HepG2 (cell line): ENCODE measurements around the gene DDX11. TPM values are rescaled to one million over a fixed set of nuclear protein-coding genes. Genes with fewer than 3 reads are reported as not detected.

Experiments used
- ATAC-seq: fragments of 200-7000 bp; cut with Tn5 transposase; 3 replicates; pipeline ENCODE4 v1.9.1; 2020; ENCODE audit warnings: mild to moderate bottlenecking, moderate library complexity
- BruUV-seq: library from RNA; stranded (reverse); fragments of 400-500 nt; replicated peaks from 2 replicates; lab custom pipeline; 2021; lab: Mats Ljungman, UMichigan
- CTCF ChIA-PET: fragments of 300-600 bp; formaldehyde crosslinking; extraction: SDS; loops from one replicate; lab custom pipeline; 2021; ENCODE audit warnings: low total read pairs, inconsistent platforms, low intra/inter-chr PET ratio; lab: Yijun Ruan, JAX
- POLR2A ChIA-PET: fragments of 350-600 bp; sonication (Branson Sonifier 250); formaldehyde crosslinking; loops from one replicate; lab custom pipeline; 2020; ENCODE audit warnings: antibody characterized with exemption, inconsistent platforms; lab: Yijun Ruan, JAX
- DNase-seq: peaks from one replicate; pipeline ENCODE4 v3.0.0-alpha.2; 2015; ENCODE audit warnings: low spot score
- FAIRE-seq: peaks from 3 replicates; lab custom pipeline; 2011; peaks lifted over from hg19 to GRCh38; lab: Jason Lieb, UNC
- H2AFZ ChIP-seq: one replicate; pipeline ENCODE4 v1.6.1; 2011; ENCODE audit warnings: low read length, inconsistent platforms
- H3K27ac ChIP-seq: fragments of 300-600 bp; 3 replicates; pipeline ENCODE4 v1.8.0; 2011; ENCODE audit warnings: mixed run types, mild to moderate bottlenecking, mixed read lengths, low read length, inconsistent platforms; ENCODE audit not compliant: insufficient read depth; ENCODE audit errors: extremely low read length
- H3K27me3 ChIP-seq, 2 experiments: fragments of 200-600 bp in 1 of 2; 2 replicates in 1 of 2; 3 replicates in 1 of 2; pipeline versions ENCODE4 v1.6.0 to v1.8.0; 2011; ENCODE audit warnings: low read length in 2 of 2, mild to moderate bottlenecking in 2 of 2, moderate library complexity in 2 of 2, inconsistent platforms in 1 of 2; ENCODE audit not compliant: insufficient read depth in 2 of 2, control insufficient read depth in 1 of 2
- H3K36me3 ChIP-seq, 2 experiments: fragments of 200-600 bp in 1 of 2; replicated peaks in 1 of 2; 2 replicates in 1 of 2; 3 replicates in 1 of 2; pipeline versions ENCODE4 v1.5.1 to v1.8.0; 2011; ENCODE audit warnings: low read length in 2 of 2, inconsistent platforms in 1 of 2; ENCODE audit not compliant: insufficient read depth in 2 of 2, control insufficient read depth in 1 of 2
- H3K4me1 ChIP-seq: 2 replicates; pipeline ENCODE4 v1.5.1; 2012; ENCODE audit warnings: low read length, inconsistent platforms; ENCODE audit not compliant: insufficient read depth
- H3K4me2 ChIP-seq: 2 replicates; pipeline ENCODE4 v1.6.0; 2011; ENCODE audit warnings: low read depth, low read length, inconsistent platforms
- H3K4me3 ChIP-seq, 3 experiments: fragments of 200-600 bp in 1 of 3; sonication (generic), shearing (Covaris generic) in 1 of 3; replicated peaks in 1 of 3; 2 replicates each; pipeline ENCODE4 v1.5.1; 2011 to 2016; ENCODE audit warnings: low read length in 3 of 3, inconsistent platforms in 2 of 3, low read depth in 2 of 3, mild to moderate bottlenecking in 2 of 3, control low read depth in 1 of 3, mixed read lengths in 1 of 3; ENCODE audit not compliant: insufficient read depth in 1 of 3
- H3K79me2 ChIP-seq: one replicate; pipeline ENCODE4 v1.6.1; 2011; ENCODE audit warnings: low read length, inconsistent platforms; ENCODE audit not compliant: insufficient read depth
- H3K9ac ChIP-seq: 2 replicates; pipeline ENCODE4 v1.6.0; 2011; ENCODE audit warnings: mild to moderate bottlenecking, low read depth, low read length, inconsistent platforms; ENCODE audit not compliant: insufficient read depth
- H3K9me3 ChIP-seq: 2 replicates; pipeline ENCODE4 v1.5.1; 2012; ENCODE audit warnings: mild to moderate bottlenecking, low read length
- H4K20me1 ChIP-seq: 2 replicates; pipeline ENCODE4 v1.6.0; 2011; ENCODE audit warnings: inconsistent platforms, mild to moderate bottlenecking, low read length, moderate library complexity; ENCODE audit not compliant: insufficient read depth
- FLYWCH1 ChIP-seq: sonication (generic); formaldehyde crosslinking; IDR thresholded peaks from 2 replicates; pipeline ENCODE4 v1.8.1; 2023; ENCODE audit warnings: mild to moderate bottlenecking, missing genetic modification reagents
- HOXD1 ChIP-seq: sonication (generic); formaldehyde crosslinking; IDR thresholded peaks from 2 replicates; pipeline ENCODE4 v1.5.0; 2020; ENCODE audit warnings: missing genetic modification reagents
- JUNB ChIP-seq: sonication (generic); formaldehyde crosslinking; IDR thresholded peaks from 2 replicates; pipeline ENCODE4 v1.8.0; 2022; ENCODE audit warnings: missing genetic modification reagents, mild to moderate bottlenecking, borderline replicate concordance
- PCBP2 ChIP-seq: fragments of 200-400 bp; formaldehyde crosslinking; optimal IDR thresholded peaks from 2 replicates; pipeline ENCODE3; 2018; ENCODE audit warnings: low read length, low read depth; ENCODE audit not compliant: poor library complexity, severe bottlenecking
- POGZ ChIP-seq: sonication (generic); formaldehyde crosslinking; IDR thresholded peaks from 2 replicates; pipeline ENCODE4 v1.4.0; 2020; ENCODE audit warnings: mild to moderate bottlenecking, missing genetic modification reagents
- STAG1 ChIP-seq: sonication (generic); formaldehyde crosslinking; IDR thresholded peaks from 2 replicates; pipeline ENCODE4 v1.4.0; 2020; ENCODE audit warnings: missing genetic modification reagents
- TCF12 ChIP-seq, 2 experiments: fragments of 450-650 bp in 1 of 2; sonication (generic) in 1 of 2; formaldehyde crosslinking in 1 of 2; IDR thresholded peaks; 2 replicates each; pipeline versions ENCODE4 v1.6.1 to v1.8.0; 2017 to 2022; ENCODE audit warnings: antibody characterized with exemption in 1 of 2, mild to moderate bottlenecking in 1 of 2, missing genetic modification reagents in 1 of 2, moderate library complexity in 1 of 2
- ZFP62 ChIP-seq: sonication (generic); formaldehyde crosslinking; IDR thresholded peaks from 2 replicates; pipeline ENCODE4 v1.4.0; 2020; ENCODE audit warnings: missing genetic modification reagents
- ZNF264 ChIP-seq: sonication (generic); formaldehyde crosslinking; IDR thresholded peaks from 2 replicates; pipeline ENCODE4 v1.4.0; 2020; ENCODE audit warnings: missing genetic modification reagents
- ZNF382 ChIP-seq: sonication (generic); formaldehyde crosslinking; IDR thresholded peaks from 2 replicates; pipeline ENCODE4 v1.5.0; 2020; ENCODE audit warnings: missing genetic modification reagents, mild to moderate bottlenecking, borderline replicate concordance
- WGBS: methylation state at CpG from one replicate; pipeline ENCODE4 v1.1.6; 2017; ENCODE audit warnings: low lambda C conversion rate; 5-methylcytosine and 5-hydroxymethylcytosine counted together
- in situ Hi-C: cut with HindIII; loops from 2 replicates; pipeline ENCODE4 v1.10.0; 2017; ENCODE audit warnings: low pct_unique_long_range_greater_than_20kb; ENCODE audit not compliant: extremely low pct_ligation_motif_present
- intact Hi-C: fragments of 100-400 bp; cut with micrococcal nuclease; formaldehyde crosslinking; loops from one replicate; pipeline ENCODE4 v1.10.0; 2022; ENCODE audit not compliant: unreplicated experiment
- polyA plus RNA-seq, 8 experiments: library from polyadenylated mRNA; depleted of rRNA in 3 of 8; stranded (reverse) in 7 of 8; unstranded in 1 of 8; fragments of >200 nt; fragmentation: Illumina TruSeq in 4 of 8; extraction: Trizol in 4 of 8; gene quantifications; 2 replicates each; pipeline versions ENCODE4 v1.2.1 to v1.2.3, GENCODE V29; 2011 to 2016; ENCODE audit warnings: low read depth in 4 of 8, missing spikeins in 1 of 8, mixed read lengths in 1 of 8; ENCODE audit not compliant: insufficient read depth in 1 of 8
- total RNA-seq, 5 experiments: library from RNA; depleted of rRNA; stranded (reverse); fragments of >200 nt; fragmentation: Illumina TruSeq; extraction: Trizol; gene quantifications; 2 replicates each; pipeline ENCODE4 v1.2.3, GENCODE V29; 2016; ENCODE audit warnings: low read depth in 1 of 5
- TF ChIP-seq, protein P1 (sequence below): sonication (generic); formaldehyde crosslinking; IDR thresholded peaks from 2 replicates; pipeline ENCODE4 v1.5.0; 2020; ENCODE audit warnings: missing genetic modification reagents
- TF ChIP-seq, protein P2 (sequence below): sonication (generic); formaldehyde crosslinking; IDR thresholded peaks from 2 replicates; pipeline ENCODE4 v1.8.1; 2022; ENCODE audit warnings: mild to moderate bottlenecking, missing genetic modification reagents
- TF ChIP-seq, protein P3 (sequence below): sonication (generic); formaldehyde crosslinking; IDR thresholded peaks from 2 replicates; pipeline ENCODE4 v1.9.0; 2022; ENCODE audit warnings: low read depth, missing genetic modification reagents
- TF ChIP-seq, protein P4 (sequence below): sonication (generic); formaldehyde crosslinking; IDR thresholded peaks from 2 replicates; pipeline ENCODE4 v1.4.0; 2020; ENCODE audit warnings: missing genetic modification reagents
- TF ChIP-seq, protein P5 (sequence below): sonication (generic); formaldehyde crosslinking; IDR thresholded peaks from 2 replicates; pipeline ENCODE4 v1.5.1; 2020; ENCODE audit warnings: mild to moderate bottlenecking, missing genetic modification reagents

DDX11 gene
- total and polyA plus RNA-seq, 2 of the 13 experiments (the other 11 are each of a cell fraction or from before 2014, with no cell fraction given) = 23.9 to 40.8 TPM

DNA sequence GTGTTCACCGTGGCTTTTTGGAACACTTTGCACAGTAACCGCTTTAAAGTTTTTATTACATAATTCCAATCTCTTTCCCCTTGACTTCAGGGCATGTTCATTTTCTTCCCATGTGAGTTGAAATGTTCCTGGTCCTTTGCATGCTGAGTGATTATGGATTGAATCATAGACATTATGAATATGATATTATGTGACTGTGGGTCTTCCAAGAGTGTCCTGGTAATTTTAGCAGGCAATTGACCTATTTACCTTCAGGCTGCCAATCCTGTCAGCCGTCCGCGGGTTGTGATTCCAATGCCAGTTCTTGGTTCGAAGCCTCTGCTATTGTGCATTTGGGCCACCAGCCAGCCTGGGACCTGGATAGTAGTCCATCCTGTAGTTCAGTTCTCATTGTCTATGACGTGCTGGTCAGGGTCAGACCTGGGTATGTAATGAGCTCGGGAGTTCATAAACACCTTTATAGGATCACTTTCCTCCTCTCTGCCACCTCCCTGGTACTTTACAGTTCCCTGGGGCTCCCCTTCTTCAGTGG lies 32.6 kb upstream of the DDX11 start:
- TF ChIP-seq FLYWCH1 (CRISPR knock-in tag) (no peak), TCF12 (IDR thresholded peaks at IDR 0.05) (no peak), TCF12 (CRISPR knock-in tag; IDR thresholded peaks at IDR 0.05) (no peak), POGZ (CRISPR knock-in tag) (no peak), STAG1 (no peak), ZNF382 (no peak), ZFP62 (CRISPR knock-in tag) (no peak), PCBP2 (no peak), ZNF264 (CRISPR knock-in tag) (no peak), JUNB (CRISPR knock-in tag) (no peak), HOXD1 (CRISPR knock-in tag) (no peak)
- TF ChIP-seq, protein P1, sequence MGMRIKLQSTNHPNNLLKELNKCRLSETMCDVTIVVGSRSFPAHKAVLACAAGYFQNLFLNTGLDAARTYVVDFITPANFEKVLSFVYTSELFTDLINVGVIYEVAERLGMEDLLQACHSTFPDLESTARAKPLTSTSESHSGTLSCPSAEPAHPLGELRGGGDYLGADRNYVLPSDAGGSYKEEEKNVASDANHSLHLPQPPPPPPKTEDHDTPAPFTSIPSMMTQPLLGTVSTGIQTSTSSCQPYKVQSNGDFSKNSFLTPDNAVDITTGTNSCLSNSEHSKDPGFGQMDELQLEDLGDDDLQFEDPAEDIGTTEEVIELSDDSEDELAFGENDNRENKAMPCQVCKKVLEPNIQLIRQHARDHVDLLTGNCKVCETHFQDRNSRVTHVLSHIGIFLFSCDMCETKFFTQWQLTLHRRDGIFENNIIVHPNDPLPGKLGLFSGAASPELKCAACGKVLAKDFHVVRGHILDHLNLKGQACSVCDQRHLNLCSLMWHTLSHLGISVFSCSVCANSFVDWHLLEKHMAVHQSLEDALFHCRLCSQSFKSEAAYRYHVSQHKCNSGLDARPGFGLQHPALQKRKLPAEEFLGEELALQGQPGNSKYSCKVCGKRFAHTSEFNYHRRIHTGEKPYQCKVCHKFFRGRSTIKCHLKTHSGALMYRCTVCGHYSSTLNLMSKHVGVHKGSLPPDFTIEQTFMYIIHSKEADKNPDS (CRISPR knock-in tag) = no peak
- TF ChIP-seq, protein P2, sequence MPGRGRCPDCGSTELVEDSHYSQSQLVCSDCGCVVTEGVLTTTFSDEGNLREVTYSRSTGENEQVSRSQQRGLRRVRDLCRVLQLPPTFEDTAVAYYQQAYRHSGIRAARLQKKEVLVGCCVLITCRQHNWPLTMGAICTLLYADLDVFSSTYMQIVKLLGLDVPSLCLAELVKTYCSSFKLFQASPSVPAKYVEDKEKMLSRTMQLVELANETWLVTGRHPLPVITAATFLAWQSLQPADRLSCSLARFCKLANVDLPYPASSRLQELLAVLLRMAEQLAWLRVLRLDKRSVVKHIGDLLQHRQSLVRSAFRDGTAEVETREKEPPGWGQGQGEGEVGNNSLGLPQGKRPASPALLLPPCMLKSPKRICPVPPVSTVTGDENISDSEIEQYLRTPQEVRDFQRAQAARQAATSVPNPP (CRISPR knock-in tag) = no peak
- TF ChIP-seq, protein P3, sequence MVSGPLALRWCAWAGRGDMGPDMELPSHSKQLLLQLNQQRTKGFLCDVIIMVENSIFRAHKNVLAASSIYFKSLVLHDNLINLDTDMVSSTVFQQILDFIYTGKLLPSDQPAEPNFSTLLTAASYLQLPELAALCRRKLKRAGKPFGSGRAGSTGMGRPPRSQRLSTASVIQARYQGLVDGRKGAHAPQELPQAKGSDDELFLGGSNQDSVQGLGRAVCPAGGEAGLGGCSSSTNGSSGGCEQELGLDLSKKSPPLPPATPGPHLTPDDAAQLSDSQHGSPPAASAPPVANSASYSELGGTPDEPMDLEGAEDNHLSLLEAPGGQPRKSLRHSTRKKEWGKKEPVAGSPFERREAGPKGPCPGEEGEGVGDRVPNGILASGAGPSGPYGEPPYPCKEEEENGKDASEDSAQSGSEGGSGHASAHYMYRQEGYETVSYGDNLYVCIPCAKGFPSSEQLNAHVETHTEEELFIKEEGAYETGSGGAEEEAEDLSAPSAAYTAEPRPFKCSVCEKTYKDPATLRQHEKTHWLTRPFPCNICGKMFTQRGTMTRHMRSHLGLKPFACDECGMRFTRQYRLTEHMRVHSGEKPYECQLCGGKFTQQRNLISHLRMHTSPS = no peak
- TF ChIP-seq, protein P4, sequence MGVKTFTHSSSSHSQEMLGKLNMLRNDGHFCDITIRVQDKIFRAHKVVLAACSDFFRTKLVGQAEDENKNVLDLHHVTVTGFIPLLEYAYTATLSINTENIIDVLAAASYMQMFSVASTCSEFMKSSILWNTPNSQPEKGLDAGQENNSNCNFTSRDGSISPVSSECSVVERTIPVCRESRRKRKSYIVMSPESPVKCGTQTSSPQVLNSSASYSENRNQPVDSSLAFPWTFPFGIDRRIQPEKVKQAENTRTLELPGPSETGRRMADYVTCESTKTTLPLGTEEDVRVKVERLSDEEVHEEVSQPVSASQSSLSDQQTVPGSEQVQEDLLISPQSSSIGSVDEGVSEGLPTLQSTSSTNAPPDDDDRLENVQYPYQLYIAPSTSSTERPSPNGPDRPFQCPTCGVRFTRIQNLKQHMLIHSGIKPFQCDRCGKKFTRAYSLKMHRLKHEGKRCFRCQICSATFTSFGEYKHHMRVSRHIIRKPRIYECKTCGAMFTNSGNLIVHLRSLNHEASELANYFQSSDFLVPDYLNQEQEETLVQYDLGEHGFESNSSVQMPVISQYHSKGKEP (CRISPR knock-in tag) = no peak
- TF ChIP-seq, protein P5, sequence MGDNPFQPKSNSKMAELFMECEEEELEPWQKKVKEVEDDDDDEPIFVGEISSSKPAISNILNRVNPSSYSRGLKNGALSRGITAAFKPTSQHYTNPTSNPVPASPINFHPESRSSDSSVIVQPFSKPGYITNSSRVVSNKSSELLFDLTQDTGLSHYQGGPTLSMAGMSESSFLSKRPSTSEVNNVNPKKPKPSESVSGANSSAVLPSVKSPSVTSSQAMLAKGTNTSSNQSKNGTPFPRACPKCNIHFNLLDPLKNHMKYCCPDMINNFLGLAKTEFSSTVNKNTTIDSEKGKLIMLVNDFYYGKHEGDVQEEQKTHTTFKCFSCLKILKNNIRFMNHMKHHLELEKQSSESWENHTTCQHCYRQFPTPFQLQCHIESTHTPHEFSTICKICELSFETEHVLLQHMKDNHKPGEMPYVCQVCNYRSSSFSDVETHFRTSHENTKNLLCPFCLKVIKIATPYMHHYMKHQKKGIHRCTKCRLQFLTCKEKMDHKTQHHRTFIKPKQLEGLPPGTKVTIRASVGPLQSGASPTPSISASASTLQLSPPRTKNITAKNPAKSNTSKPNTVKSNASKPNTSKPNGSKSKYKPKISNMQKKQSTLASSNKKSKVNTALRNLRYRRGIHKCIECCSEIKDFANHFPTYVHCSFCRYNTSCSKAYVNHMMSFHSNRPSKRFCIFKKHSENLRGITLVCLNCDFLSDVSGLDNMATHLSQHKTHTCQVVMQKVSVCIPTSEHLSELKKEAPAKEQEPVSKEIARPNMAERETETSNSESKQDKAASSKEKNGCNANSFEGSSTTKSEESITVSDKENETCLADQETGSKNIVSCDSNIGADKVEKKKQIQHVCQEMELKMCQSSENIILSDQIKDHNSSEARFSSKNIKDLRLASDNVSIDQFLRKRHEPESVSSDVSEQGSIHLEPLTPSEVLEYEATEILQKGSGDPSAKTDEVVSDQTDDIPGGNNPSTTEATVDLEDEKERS (CRISPR knock-in tag) = no peak
- TF ChIP-seq, all 625 proteins: peak for 0
- in situ Hi-C loops = no loop called here
- BruUV-seq = no TSS peak

More for the DNA sequence above, 32.6 kb upstream of the DDX11 start:
- intact Hi-C loops = no loop called here
- no peak for ATAC-seq
- Histone ChIP-seq H3K4me1 (no peaks in the 10 kb centered on the region), H3K4me2 (no peak overlapping the region), H3K27ac (no peak overlapping the region), H3K9ac (no peak overlapping the region), H4K20me1 (no peaks in the 10 kb centered on the region), H2AFZ (no peak overlapping the region), H3K36me3 (no peaks in the 10 kb centered on the region), H3K79me2 (no peaks in the 10 kb centered on the region), H3K9me3 (no peaks in the 10 kb centered on the region), H3K27me3 (no peaks in the 10 kb centered on the region), H3K4me3 (no peak overlapping the region)
- POLR2A ChIA-PET = no interaction called here
- WGBS = 66% methylated on average over 8 of the region's 8 CpGs
- no peak for FAIRE-seq
- no peak for DNase-seq
- CTCF ChIA-PET = no interaction called here
